Activated CD4-positive, alpha-beta T cell treated with anti-CD3 and anti-CD28 coated beads for 36 hours (primary cell): ENCODE data around the gene PHF20. TPM values are rescaled to one million over a fixed set of nuclear protein-coding genes. Genes with fewer than 3 reads are reported as not detected.

Source experiments
- ATAC-seq: fragments of 200-7000 bp; cut with Tn5 transposase; one replicate; pipeline ENCODE4 v1.10.0; 2021; ENCODE audit warnings: mild to moderate bottlenecking, moderate library complexity
- CTCF ChIA-PET: fragments of 350-600 bp; sonication (Branson Sonifier 250); formaldehyde crosslinking; loops from one replicate; lab custom pipeline; 2021; ENCODE audit warnings: antibody characterized with exemption; lab: Charles Lee
- POLR2A ChIA-PET: fragments of 350-600 bp; sonication (Branson Sonifier 250); formaldehyde crosslinking; loops from one replicate; lab custom pipeline; 2021; ENCODE audit warnings: antibody characterized with exemption, inconsistent platforms; lab: Charles Lee
- DNase-seq: peaks from one replicate; pipeline ENCODE4 v3.0.0-alpha.2; 2020
- H3K27ac Mint-ChIP-seq: one replicate; pipeline ENCODE4 v1.8.0; 2021; ENCODE audit warnings: mixed read lengths
- H3K27me3 Mint-ChIP-seq: one replicate; pipeline ENCODE4 v1.8.0; 2021; ENCODE audit warnings: mixed read lengths
- H3K36me3 Mint-ChIP-seq: one replicate; pipeline ENCODE4 v1.8.0; 2021; ENCODE audit warnings: low read depth, mixed read lengths
- H3K4me1 Mint-ChIP-seq: one replicate; pipeline ENCODE4 v1.8.0; 2021; ENCODE audit warnings: mixed read lengths
- H3K4me3 Mint-ChIP-seq: one replicate; pipeline ENCODE4 v1.8.0; 2021; ENCODE audit warnings: mild to moderate bottlenecking, moderate library complexity, mixed read lengths
- H3K9me3 Mint-ChIP-seq: one replicate; pipeline ENCODE4 v1.8.0; 2021; ENCODE audit warnings: low read depth, mixed read lengths
- intact Hi-C, 2 experiments: fragments of 100-400 bp; cut with DNase I in 1 of 2; cut with micrococcal nuclease in 1 of 2; formaldehyde crosslinking; loops; one replicate each; pipeline versions ENCODE4 v1.14.2 to v1.15.1; 2022 to 2024; cut with DNase I, micrococcal nuclease
- total RNA-seq, 2 experiments: library from RNA; stranded (reverse); gene quantifications; one replicate each; pipeline ENCODE4 v1.2.3, GENCODE V29; 2021

PHF20 gene
- total RNA-seq, 2 experiments from 2014 or later, result 54.3 to 61.6 TPM

DNA sequence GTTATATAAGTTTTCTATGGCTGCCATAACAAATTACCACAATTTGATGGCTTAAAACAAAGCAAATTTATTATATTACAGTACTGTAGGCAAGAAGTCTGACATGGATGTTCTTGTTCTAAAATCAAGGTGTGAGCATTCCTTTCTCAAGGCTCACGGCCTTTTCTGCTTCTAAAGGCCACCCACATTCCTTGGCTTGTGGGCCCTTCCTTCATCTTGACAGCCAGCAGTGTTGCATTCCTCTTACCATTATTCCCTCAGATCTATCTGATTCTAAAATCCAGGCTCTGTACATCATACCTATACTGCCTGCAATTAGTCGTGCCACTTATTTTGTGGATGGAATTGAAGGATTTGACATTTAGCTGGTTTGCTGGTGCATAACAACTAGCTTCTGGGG is 200.2 kb downstream of the PHF20 start:
- H3K9me3 Mint-ChIP-seq, result no peaks in the 10 kb centered on the region
- H3K27me3 Mint-ChIP-seq, result no peaks in the 10 kb centered on the region
- ChIA-PET CTCF (interaction anchor here (0.7 kb wide), 1 partner anchor 13 kb away, joined by 3 read pairs; no protein-coding TSS in a partner anchor), POLR2A (no interaction called here)
- DNase-seq (no peak), ATAC-seq (no peak)
- H3K36me3 Mint-ChIP-seq, result no peaks in the 10 kb centered on the region
- no peak overlapping the region for H3K27ac Mint-ChIP-seq
- intact Hi-C loops, result no loop called here
- no peaks in the 10 kb centered on the region for H3K4me1 Mint-ChIP-seq
- no peak overlapping the region for H3K4me3 Mint-ChIP-seq

DNA sequence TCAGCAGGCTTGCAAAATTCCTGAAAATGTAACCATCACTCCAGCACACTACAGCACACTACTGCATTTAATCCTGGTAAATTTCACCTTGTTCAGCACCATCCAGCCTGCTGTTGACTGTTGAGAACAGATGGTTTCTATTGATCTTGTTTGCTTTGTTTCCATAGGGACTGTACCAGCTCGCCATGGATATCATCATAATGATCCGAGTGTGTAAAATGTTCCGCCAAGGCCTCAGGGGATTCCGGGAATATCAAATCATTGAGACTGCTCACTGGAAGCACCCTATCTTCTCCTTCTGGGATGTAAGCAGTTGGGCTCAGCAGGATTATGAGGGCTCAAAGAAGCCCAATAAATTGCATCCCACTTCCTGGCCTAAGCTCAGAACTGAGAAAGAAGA is 200.6 kb downstream of the PHF20 start:
- Mint-ChIP-seq H3K4me1 (no peaks in the 10 kb centered on the region), H3K36me3 (no peaks in the 10 kb centered on the region), H3K4me3 (no peak overlapping the region), H3K27ac (no peak overlapping the region), H3K9me3 (no peaks in the 10 kb centered on the region), H3K27me3 (no peaks in the 10 kb centered on the region)
- no peak for ATAC-seq
- intact Hi-C loops, result no loop called here
- CTCF ChIA-PET, result interaction anchor here (0.7 kb wide), 1 partner anchor 12 kb away, joined by 3 read pairs; no protein-coding TSS in a partner anchor
- POLR2A ChIA-PET, result no interaction called here
- DNase-seq, result no peak

DNA sequence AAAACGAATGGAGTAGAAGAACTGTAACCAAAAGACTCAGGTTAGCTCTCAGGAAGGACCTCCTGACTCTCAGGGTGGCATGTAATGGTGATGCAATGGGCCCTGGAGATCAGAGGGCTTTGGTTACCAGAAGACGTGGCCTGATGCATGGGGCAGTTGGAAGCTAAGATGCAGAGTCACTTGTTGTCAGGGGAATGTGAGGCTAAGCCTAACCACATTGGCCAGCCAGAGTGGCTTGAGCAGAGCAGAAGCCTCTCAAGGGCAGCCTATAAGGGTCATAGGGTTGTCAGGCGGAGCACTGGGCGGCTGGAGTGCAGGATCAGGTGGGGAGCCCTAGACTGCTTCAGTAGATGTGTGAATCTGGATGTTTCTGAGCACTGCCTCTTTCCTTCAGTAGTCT is 202.4 kb downstream of the PHF20 start:
- no peak for ATAC-seq
- Mint-ChIP-seq H3K36me3 (no peaks in the 10 kb centered on the region), H3K4me3 (no peak overlapping the region), H3K9me3 (no peaks in the 10 kb centered on the region), H3K4me1 (no peaks in the 10 kb centered on the region), H3K27ac (no peak overlapping the region), H3K27me3 (no peaks in the 10 kb centered on the region)
- POLR2A ChIA-PET, result no interaction called here
- no peak for DNase-seq
- CTCF ChIA-PET, result interaction anchor here (0.6 to 1.1 kb wide), 2 partner anchors 17 to 532 kb away, joined by 3 to 4 read pairs; no protein-coding TSS in a partner anchor
- intact Hi-C loops, result no loop called here

DNA sequence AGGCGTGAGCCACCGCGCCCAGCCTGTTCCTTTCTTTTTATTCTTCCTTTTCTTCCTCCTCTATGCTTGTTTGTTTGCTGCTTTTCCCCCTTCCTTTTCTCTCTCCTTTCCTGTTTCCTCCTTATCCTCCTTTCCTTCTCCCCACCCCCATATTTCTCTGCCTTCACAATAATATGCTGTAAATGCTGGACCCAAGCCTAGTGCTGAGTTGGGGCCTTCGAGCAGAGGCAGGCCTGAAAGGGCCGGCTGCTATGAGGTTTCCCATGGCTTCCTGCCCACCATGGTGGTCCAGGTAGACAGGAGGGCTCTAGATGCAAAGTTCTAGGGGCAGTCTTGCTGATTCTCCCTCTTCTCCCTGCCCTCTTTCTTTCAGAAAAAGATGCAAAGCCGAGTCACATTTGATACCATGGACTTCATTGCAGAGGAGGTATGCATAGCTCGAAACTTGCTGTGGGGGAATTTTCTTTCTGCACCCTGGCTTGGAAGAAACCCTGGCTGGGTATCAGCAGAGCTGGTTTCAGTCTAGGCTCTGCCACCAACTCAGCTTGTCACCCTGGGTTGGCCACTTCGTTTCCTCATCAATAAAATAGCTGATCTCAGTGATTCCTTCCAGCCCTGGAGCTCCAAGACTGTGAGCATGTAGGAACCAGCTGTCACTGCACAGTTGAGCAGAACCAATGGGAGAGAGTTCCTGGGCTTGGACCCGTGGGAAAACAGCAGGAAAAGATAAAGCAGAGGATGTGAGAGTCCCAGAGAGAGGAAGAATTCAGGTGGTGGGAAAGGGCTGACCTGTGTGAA is 204.0 kb downstream of the PHF20 start:
- no peak overlapping the region for H3K27ac Mint-ChIP-seq
- no peak overlapping the region for H3K4me3 Mint-ChIP-seq
- no peaks in the 10 kb centered on the region for H3K36me3 Mint-ChIP-seq
- no peaks in the 10 kb centered on the region for H3K9me3 Mint-ChIP-seq
- POLR2A ChIA-PET, result no interaction called here
- H3K4me1 Mint-ChIP-seq, result no peaks in the 10 kb centered on the region
- intact Hi-C loops, result no loop called here
- no peak for DNase-seq
- no peaks in the 10 kb centered on the region for H3K27me3 Mint-ChIP-seq
- CTCF ChIA-PET, result interaction anchor here (0.8 to 1.4 kb wide), 2 partner anchors 17 to 21 kb away, joined by 3 to 6 read pairs; partner anchors contain the start of gene SCAND1
- ATAC-seq, result no peak

DNA sequence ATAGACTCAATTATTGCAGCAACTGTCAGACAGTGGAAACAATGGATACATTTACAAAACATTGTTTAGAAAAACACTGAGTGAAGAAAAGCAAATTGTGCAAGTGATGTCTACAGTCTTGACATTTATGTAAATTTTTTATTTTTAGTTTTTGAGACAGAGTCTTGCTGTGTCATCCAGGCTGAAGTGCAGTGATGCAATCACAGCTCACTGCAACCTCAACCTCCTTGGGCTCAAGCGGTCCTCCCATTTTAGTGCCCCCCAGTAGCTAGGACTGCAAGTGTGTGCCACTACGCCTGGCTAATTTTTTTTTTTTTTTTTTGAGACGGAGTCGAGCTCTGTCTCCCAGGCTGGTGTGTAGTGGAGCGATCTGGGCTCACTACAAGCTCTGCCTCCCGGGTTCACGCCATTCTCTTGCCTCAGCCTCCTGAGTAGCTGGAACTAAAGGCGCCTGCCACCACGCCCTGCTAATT is 206.3 kb downstream of the PHF20 start:
- ChIA-PET CTCF (interaction anchor here (0.8 to 5.6 kb wide), 3 partner anchors 9 to 15 kb away, joined by 3 to 36 read pairs (median 8); partner anchors contain the start of gene CNBD2), POLR2A (no interaction called here)
- Mint-ChIP-seq H3K9me3 (no peaks in the 10 kb centered on the region), H3K27me3 (no peaks in the 10 kb centered on the region), H3K36me3 (no peaks in the 10 kb centered on the region), H3K4me1 (no peaks in the 10 kb centered on the region), H3K4me3 (no peak overlapping the region), H3K27ac (no peak overlapping the region)
- no peak for ATAC-seq
- DNase-seq, result no peak
- intact Hi-C loops, result no loop called here

DNA sequence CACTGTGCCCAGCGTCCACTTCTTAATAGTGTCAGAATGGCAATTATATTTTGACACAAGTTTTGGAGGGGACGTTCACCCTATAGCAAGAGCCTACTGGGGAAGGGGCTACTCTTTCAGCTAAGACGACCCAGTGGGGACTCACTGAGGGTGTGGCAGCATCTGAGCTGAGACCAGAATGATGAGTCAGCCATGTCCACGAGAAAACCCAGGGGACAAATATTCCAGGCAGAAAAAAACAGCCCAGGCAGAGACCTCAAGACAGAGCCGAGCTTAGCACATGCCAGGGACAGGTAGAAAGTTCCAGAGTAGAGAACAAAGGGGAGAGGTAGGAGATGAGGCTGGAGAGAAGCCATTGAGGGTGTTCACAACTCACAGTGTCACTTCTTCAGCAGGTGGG is 207.7 kb downstream of the PHF20 start:
- Mint-ChIP-seq H3K27ac (no peak overlapping the region), H3K4me1 (no peaks in the 10 kb centered on the region), H3K36me3 (no peaks in the 10 kb centered on the region), H3K9me3 (no peaks in the 10 kb centered on the region), H3K27me3 (no peaks in the 10 kb centered on the region), H3K4me3 (no peak overlapping the region)
- ChIA-PET POLR2A (no interaction called here), CTCF (interaction anchor here (0.7 to 5.6 kb wide), 3 partner anchors 11 to 159 kb away, joined by 4 to 36 read pairs (median 4); no protein-coding TSS in a partner anchor)
- no peak for ATAC-seq
- DNase-seq, result no peak
- intact Hi-C loops, result no loop called here

DNA sequence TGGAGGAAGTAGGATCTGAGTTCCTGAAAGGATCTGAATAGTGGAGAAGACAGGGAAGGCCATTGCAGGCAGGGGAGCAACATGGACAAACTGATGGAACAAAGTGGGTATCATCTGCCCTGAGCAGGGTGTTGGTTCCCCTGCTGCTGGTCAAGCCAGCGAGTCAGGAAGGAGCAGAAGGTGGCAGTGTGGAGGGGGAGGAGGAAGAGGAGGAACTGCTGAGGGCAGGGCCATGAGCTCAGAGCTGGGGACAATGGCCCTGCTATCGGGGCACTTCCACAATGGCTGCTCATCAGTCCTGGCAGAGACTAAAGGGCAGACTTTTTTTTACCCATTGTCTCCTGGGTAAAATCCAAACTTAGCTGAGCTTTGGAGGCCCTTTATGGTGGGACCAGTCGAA is 210.2 kb downstream of the PHF20 start:
- ATAC-seq (no peak), DNase-seq (no peak)
- H3K4me3 Mint-ChIP-seq, result no peak overlapping the region
- no peaks in the 10 kb centered on the region for H3K27me3 Mint-ChIP-seq
- ChIA-PET POLR2A (interaction anchor here (0.6 kb wide), 1 partner anchor 29 kb away, joined by 3 read pairs; no protein-coding TSS in a partner anchor), CTCF (interaction anchor here (0.6 to 5.6 kb wide), 3 partner anchors 11 to 633 kb away, joined by 3 to 36 read pairs (median 3); no protein-coding TSS in a partner anchor)
- intact Hi-C loops, result no loop called here
- H3K36me3 Mint-ChIP-seq, result no peaks in the 10 kb centered on the region
- no peak overlapping the region for H3K27ac Mint-ChIP-seq
- no peaks in the 10 kb centered on the region for H3K4me1 Mint-ChIP-seq
- no peaks in the 10 kb centered on the region for H3K9me3 Mint-ChIP-seq

DNA sequence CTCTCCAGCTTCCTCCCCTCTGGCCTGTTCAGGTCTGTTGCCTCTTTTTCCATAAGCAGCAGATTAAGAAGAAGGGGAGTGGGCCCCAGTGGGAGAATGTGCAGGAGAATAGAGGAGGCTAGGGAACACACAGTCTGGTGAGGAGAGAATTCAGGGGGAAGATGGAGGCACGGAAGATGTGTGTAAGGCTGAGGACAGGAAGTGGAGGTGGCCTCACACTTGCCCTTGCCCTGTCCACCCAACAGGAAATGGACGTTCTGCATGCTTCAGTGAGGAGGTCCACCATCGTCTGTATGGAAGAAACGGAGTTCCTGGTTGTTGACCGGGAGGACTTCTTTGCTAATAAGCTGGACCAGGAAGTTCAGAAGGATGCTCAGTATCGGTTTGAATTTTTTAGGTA is 212.6 kb downstream of the PHF20 start:
- Mint-ChIP-seq H3K9me3 (no peaks in the 10 kb centered on the region), H3K4me3 (no peak overlapping the region), H3K4me1 (no peaks in the 10 kb centered on the region), H3K27me3 (no peaks in the 10 kb centered on the region), H3K36me3 (no peaks in the 10 kb centered on the region), H3K27ac (no peak overlapping the region)
- intact Hi-C loops, result no loop called here
- ChIA-PET CTCF (interaction anchor here (0.6 to 1.5 kb wide), 4 partner anchors 9 to 91 kb away, joined by 3 to 9 read pairs (median 3); partner anchors contain the start of gene CNBD2), POLR2A (no interaction called here)
- DNase-seq, result no peak
- no peak for ATAC-seq

DNA sequence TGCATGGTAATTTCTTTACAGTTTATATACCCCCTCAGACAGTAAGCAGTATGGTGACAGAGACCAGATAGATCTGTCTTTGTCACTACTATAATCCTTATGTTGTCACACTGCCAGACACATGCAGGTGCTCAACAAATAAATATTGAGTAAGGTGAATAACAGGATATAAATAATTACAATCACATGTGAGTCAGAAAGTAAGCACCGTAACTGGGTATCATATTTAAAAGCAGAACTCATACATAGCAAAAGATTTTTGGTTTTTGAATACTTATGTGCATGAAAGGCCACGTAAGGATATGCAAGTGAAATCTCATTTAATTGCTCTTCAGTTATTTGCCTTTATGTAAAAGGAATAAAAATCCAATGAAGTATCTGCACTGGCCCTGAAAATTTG is 214.0 kb downstream of the PHF20 start:
- DNase-seq (no peak), ATAC-seq (no peak)
- Mint-ChIP-seq H3K36me3 (no peaks in the 10 kb centered on the region), H3K4me1 (no peaks in the 10 kb centered on the region), H3K27me3 (peaks cover 3% of the 10 kb centered on the region), H3K9me3 (no peaks in the 10 kb centered on the region), H3K4me3 (no peak overlapping the region), H3K27ac (no peak overlapping the region)
- intact Hi-C loops, result no loop called here
- POLR2A ChIA-PET, result no interaction called here
- CTCF ChIA-PET, result interaction anchor here (1.5 kb wide), 1 partner anchor 18 kb away, joined by 3 read pairs; the partner anchor contains the start of gene CNBD2

DNA sequence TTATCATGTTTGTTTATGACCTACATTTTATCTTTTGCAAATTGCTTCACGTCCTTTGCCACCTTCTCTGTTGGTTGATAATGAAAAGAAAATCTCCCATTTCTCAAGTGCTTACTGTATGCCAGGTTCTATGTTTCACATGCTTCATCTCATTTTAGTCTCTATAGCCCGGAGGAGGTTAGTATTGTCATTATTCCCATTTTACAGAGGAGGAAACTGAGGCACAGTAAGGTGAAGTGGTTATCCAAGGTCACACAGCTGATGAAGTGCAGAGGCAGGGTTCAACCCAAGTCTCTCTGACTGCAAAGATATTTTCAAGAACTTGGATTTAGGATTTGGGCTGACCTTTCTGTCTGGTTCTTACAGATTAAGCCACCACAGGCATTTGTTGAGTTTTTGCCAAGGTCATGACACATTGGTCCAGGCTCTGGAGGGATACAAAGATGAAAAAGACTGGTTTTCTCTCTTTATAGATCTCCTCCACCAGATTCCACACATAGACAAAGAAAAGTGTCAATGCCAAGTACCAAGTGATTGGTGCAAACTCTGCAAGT is 217.2 kb downstream of the PHF20 start:
- no peak for DNase-seq
- H3K27me3 Mint-ChIP-seq, result peaks cover 3% of the 10 kb centered on the region
- no peaks in the 10 kb centered on the region for H3K36me3 Mint-ChIP-seq
- no peak overlapping the region for H3K4me3 Mint-ChIP-seq
- H3K4me1 Mint-ChIP-seq, result peaks cover 4% of the 10 kb centered on the region
- H3K27ac Mint-ChIP-seq, result no peak overlapping the region
- CTCF ChIA-PET, result interaction anchor here (0.6 to 3.6 kb wide), 2 partner anchors 99 to 150 kb away, joined by 3 to 36 read pairs; no protein-coding TSS in a partner anchor
- no peak for ATAC-seq
- POLR2A ChIA-PET, result no interaction called here
- H3K9me3 Mint-ChIP-seq, result no peaks in the 10 kb centered on the region
- intact Hi-C loops, result no loop called here

DNA sequence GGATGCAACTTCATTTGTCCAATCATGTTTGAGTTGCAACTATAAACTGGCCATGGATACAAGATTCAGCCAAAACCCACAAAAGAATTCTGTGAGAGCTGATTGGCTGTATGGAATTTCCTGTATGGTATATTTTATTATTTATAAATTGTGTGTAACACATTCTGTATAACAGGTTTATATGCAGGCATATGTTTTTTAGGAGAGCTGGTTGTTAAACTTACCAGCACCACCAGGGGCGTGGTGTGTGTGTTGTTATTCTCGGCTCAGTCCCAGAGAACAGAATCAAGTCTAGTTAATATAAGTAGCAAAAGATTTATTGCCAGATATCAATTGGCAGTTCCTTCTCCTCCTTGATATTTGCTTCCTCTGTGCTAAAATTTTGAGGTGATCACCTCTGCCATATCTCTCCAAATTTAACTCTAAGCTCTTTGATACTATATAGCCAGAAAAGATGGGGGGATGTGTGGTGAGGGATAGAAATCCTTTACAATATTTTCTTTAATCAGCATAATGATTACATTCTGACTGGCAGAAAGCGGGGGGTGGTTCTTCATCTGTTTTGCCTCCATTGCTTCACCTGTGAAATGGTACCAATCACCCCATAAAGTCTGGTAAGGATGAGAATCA is 219.4 kb downstream of the PHF20 start:
- intact Hi-C loops, result loop anchor here in 1 of 2 experiments (10.0 kb wide), 1 partner anchor 454 kb away; no protein-coding TSS in a partner anchor
- no peaks in the 10 kb centered on the region for H3K36me3 Mint-ChIP-seq
- no peaks in the 10 kb centered on the region for H3K9me3 Mint-ChIP-seq

More for the DNA sequence above, 219.4 kb downstream of the PHF20 start:
- DNase-seq, result peak; percentile 41
- H3K27ac Mint-ChIP-seq, result no peak overlapping the region
- ChIA-PET CTCF (interaction anchor here (0.6 to 4.4 kb wide), 29 partner anchors 9 to 257 kb away, joined by 3 to 39 read pairs (median 4); partner anchors contain the start of gene CNBD2), POLR2A (interaction anchor here (0.5 kb wide), 1 partner anchor 83 kb away, joined by 3 read pairs; no protein-coding TSS in a partner anchor)
- peaks cover 4% of the 10 kb centered on the region for H3K4me1 Mint-ChIP-seq
- peaks cover 3% of the 10 kb centered on the region for H3K27me3 Mint-ChIP-seq
- no peak for ATAC-seq
- H3K4me3 Mint-ChIP-seq, result no peak overlapping the region
